GM12878 (cell line): ENCODE measurements around the gene PINLYP. TPM values are rescaled to one million over a fixed set of nuclear protein-coding genes. Genes with fewer than 3 reads are reported as not detected.

ENCODE experiments used
- ATAC-seq: fragments of 200-7000 bp; cut with Tn5 transposase; 3 replicates; pipeline ENCODE4 v1.9.1; 2020; ENCODE audit warnings: mild to moderate bottlenecking, moderate library complexity
- BruUV-seq: library from RNA; stranded (reverse); fragments of 400-500 nt; replicated peaks from 2 replicates; lab custom pipeline; 2021; lab: Mats Ljungman, UMichigan
- CTCF ChIA-PET: fragments of 300-600 bp; sonication (Branson Sonifier 250); formaldehyde crosslinking; extraction: SDS; loops from one replicate; lab custom pipeline; 2021; ENCODE audit warnings: inconsistent platforms; lab: Yijun Ruan, JAX
- POLR2A ChIA-PET: fragments of 350-600 bp; formaldehyde crosslinking; extraction: SDS; loops from one replicate; lab custom pipeline; 2021; ENCODE audit warnings: inconsistent platforms; lab: Charles Lee
- RAD21 ChIA-PET: fragments of 300-600 bp; sonication (Branson Sonifier 250); formaldehyde crosslinking; loops from one replicate; lab custom pipeline; 2023; ENCODE audit warnings: antibody characterized with exemption; ENCODE audit not compliant: unreplicated experiment; lab: Charles Lee
- SMC1A ChIA-PET: fragments of 300-600 bp; sonication (Branson Sonifier 250); formaldehyde crosslinking; loops from one replicate; lab custom pipeline; 2023; ENCODE audit not compliant: unreplicated experiment, uncharacterized antibody; lab: Charles Lee
- DNase-seq: peaks from one replicate; pipeline ENCODE4 v3.0.0-alpha.2; 2011; ENCODE audit warnings: low read depth, low spot score
- FAIRE-seq: peaks from 3 replicates; lab custom pipeline; 2011; peaks lifted over from hg19 to GRCh38; lab: Jason Lieb, UNC
- H2AFZ ChIP-seq: 2 replicates; pipeline ENCODE4 v1.6.0; 2011; ENCODE audit warnings: low read depth, low read length, control low read depth; ENCODE audit not compliant: control insufficient read depth
- H3K27ac ChIP-seq: 2 replicates; pipeline ENCODE4 v1.5.1; 2011; ENCODE audit warnings: control low read depth; ENCODE audit not compliant: control insufficient read depth, insufficient read depth
- H3K27me3 ChIP-seq, 2 experiments: replicated peaks in 1 of 2; 2 replicates each; pipeline versions ENCODE4 v1.6.0 to v1.6.1; 2011; ENCODE audit warnings: low read length in 1 of 2; ENCODE audit not compliant: control insufficient read depth in 2 of 2, insufficient read depth in 2 of 2
- H3K36me3 ChIP-seq, 2 experiments: 2 replicates each; pipeline ENCODE4 v1.5.1; 2011; ENCODE audit warnings: low read length in 1 of 2; ENCODE audit not compliant: control insufficient read depth in 2 of 2, insufficient read depth in 2 of 2
- H3K4me1 ChIP-seq: 2 replicates; pipeline ENCODE4 v1.6.1; 2011; ENCODE audit warnings: mild to moderate bottlenecking, low read length, moderate library complexity, mixed read lengths; ENCODE audit not compliant: control insufficient read depth, insufficient read depth
- H3K4me2 ChIP-seq: 2 replicates; pipeline ENCODE4 v1.6.0; 2011; ENCODE audit warnings: control low read depth; ENCODE audit not compliant: control insufficient read depth, insufficient read depth
- H3K4me3 ChIP-seq: fragments of 200-600 bp; sonication (generic); 2 replicates; pipeline ENCODE4 v1.5.1; 2016
- H3K79me2 ChIP-seq: 2 replicates; pipeline ENCODE4 v1.6.0; 2011; ENCODE audit warnings: low read length; ENCODE audit not compliant: control insufficient read depth, insufficient read depth
- H3K9ac ChIP-seq: 2 replicates; pipeline ENCODE4 v1.8.0; 2011; ENCODE audit warnings: low read length, control low read depth, mixed read lengths; ENCODE audit not compliant: control insufficient read depth, insufficient read depth
- H3K9me3 ChIP-seq: replicated peaks from 3 replicates; pipeline ENCODE4 v1.5.1; 2011; ENCODE audit warnings: mild to moderate bottlenecking, low read length; ENCODE audit not compliant: control insufficient read depth, insufficient read depth
- H4K20me1 ChIP-seq: 2 replicates; pipeline ENCODE4 v1.6.0; 2011; ENCODE audit not compliant: control insufficient read depth, insufficient read depth
- CEBPB ChIP-seq, 2 experiments: fragments of 150-350 bp in 1 of 2; IDR thresholded peaks; 2 replicates each; pipeline ENCODE4 v1.6.1; 2012 to 2014; ENCODE audit warnings: low read depth in 2 of 2, low read length in 2 of 2, borderline replicate concordance in 1 of 2, inconsistent platforms in 1 of 2
- CHD1 ChIP-seq: IDR thresholded peaks from 2 replicates; pipeline ENCODE4 v1.6.1; 2012; ENCODE audit warnings: low read depth, low read length, improper control_type of control experiment
- EED ChIP-seq: sonication (generic); IDR thresholded peaks from 2 replicates; pipeline ENCODE4 v1.6.1; 2016; ENCODE audit warnings: antibody characterized with exemption, low read depth
- HCFC1 ChIP-seq: fragments of 150-350 bp; IDR thresholded peaks from 2 replicates; pipeline ENCODE4 v1.6.1; 2014; ENCODE audit warnings: low read length
- HDAC2 ChIP-seq: fragments of 200-600 bp; sonication (generic); IDR thresholded peaks from 2 replicates; pipeline ENCODE4 v1.6.1; 2017
- JUND ChIP-seq: IDR thresholded peaks from 2 replicates; pipeline ENCODE4 v1.6.1; 2012; ENCODE audit warnings: low read depth, mild to moderate bottlenecking, low read length, improper control_type of control experiment, moderate library complexity
- MTA3 ChIP-seq: IDR thresholded peaks from 2 replicates; pipeline ENCODE4 v1.6.1; 2012; ENCODE audit warnings: low read length, inconsistent platforms, borderline replicate concordance
- NR2C1 ChIP-seq: fragments of 450-650 bp; IDR thresholded peaks from 2 replicates; pipeline ENCODE4 v1.6.1; 2017; ENCODE audit warnings: antibody characterized with exemption, mild to moderate bottlenecking, moderate library complexity
- NR2F1 ChIP-seq: fragments of 450-650 bp; conservative IDR thresholded peaks from 2 replicates; pipeline ENCODE4 v1.6.1; 2017; ENCODE audit warnings: mild to moderate bottlenecking
- POLR2AphosphoS2 ChIP-seq: IDR thresholded peaks from 2 replicates; pipeline ENCODE4 v1.6.1; 2011; ENCODE audit warnings: low read depth, mild to moderate bottlenecking, low read length, improper control_type of control experiment, moderate library complexity
- SREBF2 ChIP-seq: IDR thresholded peaks from 2 replicates; pipeline ENCODE4 v1.6.1; 2012; ENCODE audit warnings: mild to moderate bottlenecking, low read length
- ZNF24 ChIP-seq: fragments of 450-650 bp; IDR thresholded peaks from 2 replicates; pipeline ENCODE4 v1.6.1; 2017; ENCODE audit warnings: antibody characterized with exemption, mild to moderate bottlenecking
- WGBS: methylation state at CpG from one replicate; pipeline ENCODE4 v1.1.6; 2016; ENCODE audit warnings: low lambda C conversion rate; ENCODE audit not compliant: insufficient replicate concordance, insufficient coverage; ENCODE audit errors: missing lambda C conversion rate; 5-methylcytosine and 5-hydroxymethylcytosine counted together
- in situ Hi-C: fragments of 300-500 bp; cut with MboI; formaldehyde crosslinking; loops from 9 replicates; pipeline ENCODE4 v1.14.3; 2018; ENCODE audit warnings: mixed read lengths
- intact Hi-C: fragments of 100-400 bp; cut with micrococcal nuclease; formaldehyde crosslinking; loops from one replicate; pipeline ENCODE4 v1.14.2; 2022; ENCODE audit not compliant: unreplicated experiment
- polyA plus RNA-seq, 11 experiments: library from polyadenylated mRNA; depleted of rRNA in 4 of 11; unstranded in 6 of 11; stranded (reverse) in 5 of 11; fragments of >200 nt; fragmentation: Nextera tagmentation in 4 of 11; fragmentation: Illumina TruSeq in 1 of 11; extraction: Ambion mirVana in 4 of 11; extraction: Trizol in 1 of 11; gene quantifications; 1 replicate in 1 of 11; 2 replicates in 10 of 11; pipeline versions ENCODE4 v1.2.1 to v1.2.3, GENCODE V29; 2011 to 2016; ENCODE audit warnings: inconsistent platforms in 2 of 11, missing spikeins in 2 of 11, low read depth in 1 of 11
- total RNA-seq, 4 experiments: library from RNA; depleted of rRNA in 3 of 4; stranded (reverse); fragments of >200 nt in 3 of 4; fragmentation: Illumina TruSeq in 1 of 4; extraction: Trizol in 1 of 4; gene quantifications; 2 replicates each; pipeline versions ENCODE4 v1.2.1 to v1.2.3, GENCODE V29; 2013 to 2021
- TF ChIP-seq, protein P1 (sequence below): fragments of 450-650 bp; IDR thresholded peaks from 2 replicates; pipeline ENCODE4 v1.6.1; 2017; ENCODE audit warnings: antibody characterized with exemption, mild to moderate bottlenecking, moderate library complexity
- TF ChIP-seq, protein P2 (sequence below): IDR thresholded peaks from 2 replicates; pipeline ENCODE4 v1.6.1; 2012; ENCODE audit warnings: low read depth, low read length, improper control_type of control experiment
- TF ChIP-seq, protein P3 (sequence below): IDR thresholded peaks from 2 replicates; pipeline ENCODE4 v1.6.1; 2011; ENCODE audit warnings: low read depth, mild to moderate bottlenecking, low read length, moderate library complexity, borderline replicate concordance; ENCODE audit errors: extremely low read depth
- TF ChIP-seq, protein P4 (sequence below): fragments of 450-650 bp; formaldehyde crosslinking; IDR thresholded peaks from 2 replicates; pipeline ENCODE4 v1.5.0; 2022; ENCODE audit warnings: mild to moderate bottlenecking, missing genetic modification characterization
- TF ChIP-seq, protein P5 (sequence below): fragments of 450-650 bp; IDR thresholded peaks from 2 replicates; pipeline ENCODE4 v1.6.1; 2017; ENCODE audit warnings: borderline replicate concordance

The PINLYP gene
- total and polyA plus RNA-seq, 10 of the 15 experiments (the other 5 are each of a cell fraction or from before 2014, with no cell fraction given), result 1.0 to 26.9 (median 11.4) TPM

DNA sequence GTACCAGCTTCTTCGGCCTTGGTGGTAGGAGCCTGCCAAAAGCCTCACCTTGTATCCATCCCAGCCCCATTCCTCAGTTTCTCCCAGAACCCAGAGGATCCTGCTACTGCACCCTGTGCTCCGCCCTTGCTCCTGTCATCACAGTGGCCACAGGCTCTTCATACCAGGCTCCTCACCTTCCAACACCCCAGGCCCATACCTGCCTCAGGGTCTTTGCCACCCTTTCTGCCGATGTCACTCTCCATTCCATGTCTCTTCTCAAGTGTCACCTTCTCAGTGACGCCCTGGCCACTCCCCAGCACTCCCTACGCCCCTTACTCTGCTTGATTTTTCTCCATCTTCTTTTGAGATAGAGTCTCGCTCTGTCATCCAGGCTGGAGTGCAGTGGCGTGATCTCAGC, 34.3 kb downstream of the PINLYP start (continued):
- TF ChIP-seq, protein P1, sequence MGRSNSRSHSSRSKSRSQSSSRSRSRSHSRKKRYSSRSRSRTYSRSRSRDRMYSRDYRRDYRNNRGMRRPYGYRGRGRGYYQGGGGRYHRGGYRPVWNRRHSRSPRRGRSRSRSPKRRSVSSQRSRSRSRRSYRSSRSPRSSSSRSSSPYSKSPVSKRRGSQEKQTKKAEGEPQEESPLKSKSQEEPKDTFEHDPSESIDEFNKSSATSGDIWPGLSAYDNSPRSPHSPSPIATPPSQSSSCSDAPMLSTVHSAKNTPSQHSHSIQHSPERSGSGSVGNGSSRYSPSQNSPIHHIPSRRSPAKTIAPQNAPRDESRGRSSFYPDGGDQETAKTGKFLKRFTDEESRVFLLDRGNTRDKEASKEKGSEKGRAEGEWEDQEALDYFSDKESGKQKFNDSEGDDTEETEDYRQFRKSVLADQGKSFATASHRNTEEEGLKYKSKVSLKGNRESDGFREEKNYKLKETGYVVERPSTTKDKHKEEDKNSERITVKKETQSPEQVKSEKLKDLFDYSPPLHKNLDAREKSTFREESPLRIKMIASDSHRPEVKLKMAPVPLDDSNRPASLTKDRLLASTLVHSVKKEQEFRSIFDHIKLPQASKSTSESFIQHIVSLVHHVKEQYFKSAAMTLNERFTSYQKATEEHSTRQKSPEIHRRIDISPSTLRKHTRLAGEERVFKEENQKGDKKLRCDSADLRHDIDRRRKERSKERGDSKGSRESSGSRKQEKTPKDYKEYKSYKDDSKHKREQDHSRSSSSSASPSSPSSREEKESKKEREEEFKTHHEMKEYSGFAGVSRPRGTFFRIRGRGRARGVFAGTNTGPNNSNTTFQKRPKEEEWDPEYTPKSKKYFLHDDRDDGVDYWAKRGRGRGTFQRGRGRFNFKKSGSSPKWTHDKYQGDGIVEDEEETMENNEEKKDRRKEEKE, result no peak
- no peak for TF ChIP-seq NR2C1

DNA sequence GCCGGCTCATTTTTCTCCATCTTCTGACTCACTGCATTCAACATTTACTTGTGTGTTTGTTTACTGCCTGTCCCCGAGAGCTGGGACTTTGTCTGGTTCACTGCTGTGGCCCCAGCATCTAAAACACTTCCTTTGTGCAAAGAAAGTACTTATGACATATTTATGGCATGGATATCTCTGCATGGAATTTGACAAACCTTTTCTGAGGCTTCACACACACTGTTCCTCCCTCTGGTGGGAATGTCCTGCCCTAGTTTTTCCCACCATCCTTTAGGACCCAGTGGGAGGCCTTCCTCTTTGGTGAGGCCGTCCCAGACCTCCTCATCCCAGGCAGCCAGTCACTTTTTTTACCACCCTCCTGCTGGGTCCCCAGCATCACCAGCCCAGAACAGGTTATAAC, 34.9 kb downstream of the PINLYP start:
- H3K4me1 ChIP-seq, result no peaks in the 10 kb centered on the region
- H3K9me3 ChIP-seq, result no peaks in the 10 kb centered on the region
- 79% methylated on average over 3 of the region's 3 CpGs for WGBS
- ChIA-PET SMC1A (no interaction called here), RAD21 (no interaction called here), CTCF (no interaction called here), POLR2A (no interaction called here)
- no TSS peak for BruUV-seq
- H3K4me2 ChIP-seq, result no peak overlapping the region
- H3K4me3 ChIP-seq, result no peak overlapping the region
- H3K27me3 ChIP-seq, result no peaks in the 10 kb centered on the region
- DNase-seq (no peak), FAIRE-seq (no peak), ATAC-seq (no peak)
- H3K36me3 ChIP-seq, result peaks cover 3 to 14% of the 10 kb centered on the region in 2 experiments; a peak in 3 of 4 replicates
- peaks cover 1% of the 10 kb centered on the region; the same call in 1 of the 2 replicates for H3K79me2 ChIP-seq
- no peak overlapping the region for H3K9ac ChIP-seq
- in situ Hi-C loops (no loop called here), intact Hi-C loops (no loop called here)
- H4K20me1 ChIP-seq, result no peaks in the 10 kb centered on the region
- H3K27ac ChIP-seq, result no peak overlapping the region
- no peak overlapping the region for H2AFZ ChIP-seq
- TF ChIP-seq, protein P2, sequence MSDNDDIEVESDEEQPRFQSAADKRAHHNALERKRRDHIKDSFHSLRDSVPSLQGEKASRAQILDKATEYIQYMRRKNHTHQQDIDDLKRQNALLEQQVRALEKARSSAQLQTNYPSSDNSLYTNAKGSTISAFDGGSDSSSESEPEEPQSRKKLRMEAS, result no peak
- TF ChIP-seq MTA3 (no peak), SREBF2 (no peak), HCFC1 (no peak), NR2F1 (no peak), POLR2AphosphoS2 (no peak), CHD1 (no peak), CEBPB (IDR thresholded peaks at IDR 0.05; ENCODE audit: borderline replicate concordance in 1 of 2, low read depth in 2 of 2, low read length in 2 of 2) (no peak), JUND (no peak), EED (no peak), HDAC2 (no peak), ZNF24 (no peak)
- TF ChIP-seq, protein P3, sequence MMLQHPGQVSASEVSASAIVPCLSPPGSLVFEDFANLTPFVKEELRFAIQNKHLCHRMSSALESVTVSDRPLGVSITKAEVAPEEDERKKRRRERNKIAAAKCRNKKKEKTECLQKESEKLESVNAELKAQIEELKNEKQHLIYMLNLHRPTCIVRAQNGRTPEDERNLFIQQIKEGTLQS, result no peak
- TF ChIP-seq, protein P4, sequence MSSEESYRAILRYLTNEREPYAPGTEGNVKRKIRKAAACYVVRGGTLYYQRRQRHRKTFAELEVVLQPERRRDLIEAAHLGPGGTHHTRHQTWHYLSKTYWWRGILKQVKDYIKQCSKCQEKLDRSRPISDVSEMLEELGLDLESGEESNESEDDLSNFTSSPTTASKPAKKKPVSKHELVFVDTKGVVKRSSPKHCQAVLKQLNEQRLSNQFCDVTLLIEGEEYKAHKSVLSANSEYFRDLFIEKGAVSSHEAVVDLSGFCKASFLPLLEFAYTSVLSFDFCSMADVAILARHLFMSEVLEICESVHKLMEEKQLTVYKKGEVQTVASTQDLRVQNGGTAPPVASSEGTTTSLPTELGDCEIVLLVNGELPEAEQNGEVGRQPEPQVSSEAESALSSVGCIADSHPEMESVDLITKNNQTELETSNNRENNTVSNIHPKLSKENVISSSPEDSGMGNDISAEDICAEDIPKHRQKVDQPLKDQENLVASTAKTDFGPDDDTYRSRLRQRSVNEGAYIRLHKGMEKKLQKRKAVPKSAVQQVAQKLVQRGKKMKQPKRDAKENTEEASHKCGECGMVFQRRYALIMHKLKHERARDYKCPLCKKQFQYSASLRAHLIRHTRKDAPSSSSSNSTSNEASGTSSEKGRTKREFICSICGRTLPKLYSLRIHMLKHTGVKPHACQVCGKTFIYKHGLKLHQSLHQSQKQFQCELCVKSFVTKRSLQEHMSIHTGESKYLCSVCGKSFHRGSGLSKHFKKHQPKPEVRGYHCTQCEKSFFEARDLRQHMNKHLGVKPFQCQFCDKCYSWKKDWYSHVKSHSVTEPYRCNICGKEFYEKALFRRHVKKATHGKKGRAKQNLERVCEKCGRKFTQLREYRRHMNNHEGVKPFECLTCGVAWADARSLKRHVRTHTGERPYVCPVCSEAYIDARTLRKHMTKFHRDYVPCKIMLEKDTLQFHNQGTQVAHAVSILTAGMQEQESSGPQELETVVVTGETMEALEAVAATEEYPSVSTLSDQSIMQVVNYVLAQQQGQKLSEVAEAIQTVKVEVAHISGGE, result no peak
- TF ChIP-seq, protein P5, sequence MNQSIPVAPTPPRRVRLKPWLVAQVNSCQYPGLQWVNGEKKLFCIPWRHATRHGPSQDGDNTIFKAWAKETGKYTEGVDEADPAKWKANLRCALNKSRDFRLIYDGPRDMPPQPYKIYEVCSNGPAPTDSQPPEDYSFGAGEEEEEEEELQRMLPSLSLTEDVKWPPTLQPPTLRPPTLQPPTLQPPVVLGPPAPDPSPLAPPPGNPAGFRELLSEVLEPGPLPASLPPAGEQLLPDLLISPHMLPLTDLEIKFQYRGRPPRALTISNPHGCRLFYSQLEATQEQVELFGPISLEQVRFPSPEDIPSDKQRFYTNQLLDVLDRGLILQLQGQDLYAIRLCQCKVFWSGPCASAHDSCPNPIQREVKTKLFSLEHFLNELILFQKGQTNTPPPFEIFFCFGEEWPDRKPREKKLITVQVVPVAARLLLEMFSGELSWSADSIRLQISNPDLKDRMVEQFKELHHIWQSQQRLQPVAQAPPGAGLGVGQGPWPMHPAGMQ, result no peak
